NCI-H510A (cell line): ENCODE measurements around the gene MICAL3.
"Not testable (repeated sequence)": the region's sequence is repeated elsewhere in the genome, so short reads cannot be mapped to it uniquely, and the experiment has no call there.

ENCODE experiments used
- DNase-seq: peaks from one replicate; lab custom pipeline; 2025; lab: John Stamatoyannopoulos, UW

MICAL3 gene

GRCh38 chr22:18031695-18032454 lies 7.5 kb upstream of the MICAL3 start:
- DNase-seq = no peak

DNA sequence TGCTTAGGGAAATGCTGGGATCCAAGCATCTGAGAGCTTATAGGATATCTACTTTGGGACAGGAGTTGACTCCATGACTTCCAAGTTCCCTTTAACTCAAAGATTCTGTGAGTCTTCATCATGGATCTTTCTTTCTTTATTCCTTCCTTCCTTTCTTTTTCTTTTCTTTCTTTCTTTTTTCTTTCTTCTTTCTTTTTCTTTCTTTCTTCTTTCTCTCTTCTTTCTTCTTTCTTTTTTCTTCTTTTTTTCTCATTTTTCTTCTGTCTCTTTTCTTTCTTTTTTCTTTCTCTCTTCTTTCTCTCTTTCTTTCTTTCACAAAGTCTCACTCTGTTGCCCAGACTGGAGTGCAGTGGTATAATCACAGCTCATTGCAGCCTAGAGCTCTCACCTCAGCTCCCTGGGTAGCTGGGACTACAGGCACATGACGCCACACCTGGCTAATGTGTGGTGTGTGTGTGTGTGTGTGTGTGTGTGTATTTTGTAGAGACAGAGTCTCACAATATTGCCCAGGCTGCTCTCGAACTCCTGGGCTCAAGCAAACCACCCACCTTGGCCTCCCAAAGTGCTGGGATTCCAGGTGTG lies 5.4 kb upstream of the MICAL3 start:
- DNase-seq = no peak

GRCh38 chr22:18028817-18029527 lies 4.6 kb upstream of the MICAL3 start:
- peak; percentile 5 for DNase-seq

DNA sequence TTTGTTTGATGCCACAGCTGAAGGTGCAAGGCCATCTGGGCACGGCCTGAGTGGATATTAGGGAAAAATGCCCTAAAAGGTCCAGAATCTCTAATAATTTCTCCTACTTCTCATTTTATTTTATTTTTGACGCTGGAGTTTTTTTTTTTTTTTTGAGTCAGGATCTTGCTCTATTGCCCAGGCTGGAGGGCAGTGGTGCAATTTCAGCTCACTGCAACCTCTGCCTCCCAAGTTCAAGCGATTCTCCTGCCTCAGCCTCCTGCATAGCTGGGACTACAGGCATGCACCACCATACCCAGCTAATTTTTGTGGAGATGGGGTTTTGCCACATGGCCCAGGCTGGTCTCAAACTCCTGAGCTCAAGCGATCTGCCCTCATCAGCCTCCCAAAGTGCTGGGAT lies 1.5 kb upstream of the MICAL3 start:
- DNase-seq = not testable (repeated sequence)

DNA sequence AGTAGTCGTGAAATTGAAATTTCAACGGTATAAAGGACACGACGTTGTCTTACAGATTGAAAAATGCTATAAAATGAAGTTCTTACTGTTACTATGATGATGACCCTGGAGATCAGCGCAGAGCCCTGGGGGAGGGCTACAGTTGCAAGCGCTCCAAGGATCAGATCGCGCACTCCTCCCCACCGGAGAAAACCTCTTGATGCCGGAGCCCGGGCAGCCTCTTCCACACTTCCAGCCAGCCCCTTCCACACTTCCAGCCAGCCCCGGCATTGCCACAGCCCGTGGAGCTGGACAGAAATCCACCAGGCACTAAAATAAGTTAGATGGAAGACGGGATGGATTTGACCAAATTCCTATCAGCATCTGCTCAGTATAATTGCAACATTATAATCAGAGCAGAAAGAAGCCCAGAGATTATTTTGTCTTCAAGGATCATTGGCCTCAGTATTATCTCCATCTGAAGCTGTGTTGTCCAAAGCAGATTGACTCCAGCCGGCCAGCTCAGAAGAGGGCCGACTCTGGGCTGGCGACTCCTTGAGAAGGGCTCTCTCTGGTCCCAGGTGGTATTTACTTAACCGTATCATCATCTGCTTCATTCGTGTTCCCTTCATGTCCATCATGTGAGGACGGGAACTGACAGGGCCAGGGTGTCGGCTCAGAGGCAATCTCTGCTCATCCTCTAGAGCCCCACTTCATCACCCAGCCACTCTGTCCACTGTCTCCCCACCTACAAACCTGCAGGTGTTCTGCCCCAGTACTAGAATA lies 777 bp upstream of the MICAL3 start:
- no peak for DNase-seq

GRCh38 chr22:18023509-18024275 lies 669 bp downstream of the MICAL3 start:
- DNase-seq = peak; percentile 36

DNA sequence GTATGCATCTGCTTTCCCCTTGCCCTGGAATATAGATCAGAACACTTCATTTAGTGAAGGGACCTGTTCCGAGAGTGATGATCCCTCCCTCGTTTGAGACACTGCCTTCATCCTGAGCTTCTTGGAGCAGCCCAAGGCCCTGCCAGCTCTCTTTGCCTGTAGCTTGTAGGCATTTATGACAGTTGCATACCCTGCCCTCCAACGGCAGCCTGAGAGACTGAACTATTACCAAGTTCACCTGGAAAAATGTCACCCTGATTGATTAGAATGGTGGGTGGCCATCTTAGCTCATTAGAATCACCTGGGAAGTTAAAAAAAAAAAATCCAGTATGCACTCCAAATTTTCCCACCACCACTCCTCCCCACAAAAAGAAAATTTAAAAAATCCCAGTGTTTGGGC lies 1.5 kb downstream of the MICAL3 start:
- no peak for DNase-seq

DNA sequence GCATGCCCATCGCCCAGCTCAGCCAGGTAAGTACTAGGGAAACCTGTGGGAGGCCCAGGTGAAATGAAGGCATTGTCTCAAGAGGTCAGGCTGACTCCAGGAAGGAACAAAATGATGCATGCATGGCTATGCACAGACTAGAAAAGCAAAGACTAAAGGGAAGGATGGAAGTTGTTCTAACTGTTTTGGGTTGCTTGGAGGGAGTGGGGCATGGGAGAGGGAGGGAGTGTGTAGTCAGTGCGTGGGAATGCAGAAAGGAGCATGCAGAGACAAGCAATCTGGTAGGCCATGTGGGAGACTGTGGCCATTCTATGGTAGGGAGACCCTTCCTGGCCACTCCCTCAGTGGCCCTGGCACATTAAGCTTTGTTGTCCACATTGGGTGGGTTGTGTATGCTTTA lies 2.9 kb downstream of the MICAL3 start:
- no peak for DNase-seq

- not testable (repeated sequence) for DNase-seq
These were observed 3.6 kb downstream of the MICAL3 start for GRCh38 chr22:18020743-18021142.

GRCh38 chr22:18013947-18014346 lies 10.4 kb downstream of the MICAL3 start:
- no peak for DNase-seq

GRCh38 chr22:18013436-18013835 lies 10.9 kb downstream of the MICAL3 start:
- DNase-seq = no peak

DNA sequence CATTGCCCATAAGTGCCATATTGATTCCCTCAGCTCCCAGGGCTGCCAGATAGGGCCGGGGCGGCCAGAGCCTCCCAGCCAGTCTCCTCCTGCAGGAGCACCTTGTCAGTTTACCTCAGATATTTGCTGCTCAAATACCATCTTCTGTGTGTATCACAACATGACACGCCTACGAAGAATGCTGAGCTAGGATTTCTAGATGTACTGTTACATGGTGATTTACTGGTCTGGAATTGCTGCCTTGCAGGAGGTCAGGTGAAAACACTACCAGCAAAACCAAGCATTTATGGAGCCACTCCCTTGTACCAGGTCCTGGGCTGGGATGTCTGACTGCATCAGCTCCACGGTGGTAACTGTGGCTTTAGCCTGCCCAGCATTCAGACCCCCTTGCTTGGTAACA lies 11.8 kb downstream of the MICAL3 start:
- DNase-seq = no peak

DNA sequence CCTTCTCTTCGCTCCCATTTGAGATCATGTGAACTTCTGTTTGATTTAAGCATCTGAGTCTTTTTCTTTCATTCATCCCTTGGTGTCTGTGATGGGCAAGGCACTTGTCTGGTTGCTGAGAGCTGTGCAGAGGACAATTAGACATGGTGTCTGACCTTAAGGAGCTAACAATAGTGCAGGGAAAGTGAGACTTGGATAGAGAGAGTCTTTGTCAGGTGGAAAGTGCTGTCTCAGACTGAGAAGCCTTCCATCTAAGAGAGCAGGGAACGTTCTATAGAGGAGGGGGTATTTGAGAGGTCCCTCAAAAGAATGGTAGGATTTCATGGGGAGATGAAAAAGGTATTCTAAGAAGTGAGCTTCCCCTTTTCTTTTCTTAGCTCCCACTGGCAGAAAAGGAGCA lies 14.1 kb downstream of the MICAL3 start:
- no peak for DNase-seq

- DNase-seq = no peak
These were observed 16.2 kb downstream of the MICAL3 start for GRCh38 chr22:18008136-18008535.

- no peak for DNase-seq
These were observed 19.0 kb downstream of the MICAL3 start for GRCh38 chr22:18005201-18005926.

DNA sequence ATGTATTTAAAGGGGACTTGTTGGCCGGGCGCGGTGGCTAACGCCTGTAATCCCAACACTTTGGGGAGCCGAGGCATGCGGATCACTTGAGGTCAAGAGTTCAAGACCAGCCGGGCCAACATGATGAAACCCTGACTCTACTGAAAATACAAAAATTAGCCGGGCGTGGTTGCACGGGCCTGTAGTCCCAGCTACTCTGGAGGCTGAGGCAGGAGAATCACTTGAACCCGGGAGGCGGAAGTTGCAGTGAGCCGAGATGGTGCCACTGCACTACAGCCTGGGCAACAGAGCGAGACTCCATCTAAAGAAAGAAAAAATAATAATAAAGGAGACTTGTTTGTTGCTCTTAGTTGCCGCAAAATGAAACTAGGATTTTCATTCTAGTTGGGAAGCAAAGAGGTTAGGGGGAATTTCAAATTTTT lies 22.5 kb downstream of the MICAL3 start:
- not testable (repeated sequence) for DNase-seq

DNA sequence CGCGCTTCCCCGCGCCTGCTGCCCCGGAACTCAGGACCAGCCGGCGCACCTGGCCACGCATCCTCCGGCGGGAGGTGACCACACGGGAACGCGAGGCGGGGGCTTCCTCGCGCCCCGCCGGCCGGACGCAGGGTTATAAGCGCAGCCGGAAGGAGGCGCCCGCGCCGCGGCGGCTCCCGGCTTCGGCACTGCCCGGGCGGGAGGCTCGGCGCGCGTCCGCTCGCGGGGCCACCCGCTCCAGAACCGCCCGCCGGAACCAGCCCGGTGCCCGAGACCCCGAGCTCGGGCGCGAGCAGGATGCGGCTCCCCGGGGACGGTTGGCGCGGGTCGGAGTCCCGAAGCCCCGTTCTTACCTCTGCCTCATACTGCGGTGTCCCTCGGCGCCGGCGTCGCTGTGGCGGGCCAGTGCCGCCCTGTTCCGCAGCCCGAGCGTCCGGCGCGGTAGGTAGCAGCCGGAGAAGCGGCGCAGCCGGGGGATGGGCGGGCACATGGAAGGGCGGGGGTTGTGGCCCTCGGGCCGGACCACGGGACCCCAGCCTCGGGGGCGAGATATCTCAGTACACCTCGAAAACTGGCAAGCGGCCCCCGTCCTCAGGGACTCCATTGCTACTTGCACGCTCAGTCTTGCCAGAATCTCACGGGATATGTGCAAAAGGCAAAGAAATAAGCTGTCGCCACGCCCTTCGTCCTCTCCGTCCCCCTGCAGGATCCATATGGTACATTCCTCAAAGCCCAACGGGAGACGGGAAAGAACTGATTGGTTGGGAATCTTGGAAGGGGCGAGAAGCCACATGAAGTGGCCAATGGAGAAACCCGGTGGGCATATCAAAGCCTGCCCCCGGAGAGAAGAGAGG lies 23.1 kb downstream of the MICAL3 start:
- DNase-seq = peak; percentile 93

DNA sequence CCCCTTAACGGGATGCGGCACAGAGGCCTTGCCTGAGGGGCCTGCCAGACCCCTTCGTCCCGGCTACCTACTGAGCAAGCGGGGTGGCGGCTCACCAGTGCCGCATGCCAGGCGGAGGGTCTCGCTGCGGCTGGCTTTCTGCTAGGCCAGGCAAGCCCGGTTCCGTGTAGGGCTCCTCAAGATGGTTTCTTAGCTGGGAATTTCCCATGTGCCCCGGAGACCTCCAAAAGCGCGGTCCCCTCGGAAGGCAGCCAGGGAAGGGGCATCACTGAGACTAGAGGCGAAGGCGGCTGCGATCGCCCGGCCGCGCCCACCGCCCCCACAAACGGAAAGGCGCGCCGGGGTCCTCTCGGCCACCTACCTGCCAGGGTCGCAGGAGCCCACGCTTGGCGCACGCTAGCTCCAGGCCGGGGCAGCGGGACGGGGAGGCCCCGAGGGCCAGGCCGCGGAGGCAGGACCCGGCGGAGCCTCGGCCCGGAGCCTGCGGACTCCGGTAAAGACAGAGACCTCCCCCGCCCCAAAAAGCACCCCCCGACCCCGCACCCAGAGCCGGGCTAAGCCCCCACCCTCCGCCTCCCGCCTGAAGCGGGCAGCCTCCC lies 23.8 kb downstream of the MICAL3 start:
- no peak for DNase-seq

DNA sequence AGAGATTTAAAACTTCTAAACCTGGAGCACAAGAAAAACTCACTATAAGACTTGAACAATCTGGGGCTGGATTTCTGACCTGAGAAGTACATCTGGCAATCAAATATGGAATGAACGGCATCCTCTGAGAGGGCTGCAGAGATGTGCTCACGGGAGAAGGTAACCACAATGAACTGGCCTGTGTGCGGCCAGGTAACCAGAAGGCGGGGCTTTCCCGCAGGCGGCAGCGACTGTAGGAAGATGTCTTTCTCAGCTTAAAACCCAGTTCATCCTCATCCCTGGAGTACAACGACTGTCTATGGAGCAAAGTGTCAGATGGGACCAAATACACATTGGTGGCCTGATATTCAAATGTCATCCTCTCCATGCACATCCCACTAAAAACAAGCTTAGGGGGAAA lies 24.5 kb downstream of the MICAL3 start:
- DNase-seq = no peak

GRCh38 chr22:17998913-17999312 lies 25.4 kb downstream of the MICAL3 start:
- no peak for DNase-seq
